DMS 273 (cell line): ENCODE data around the gene ECSIT.
"Not testable (repeated sequence)": the region's sequence is repeated elsewhere in the genome, so short reads cannot be mapped to it uniquely, and the experiment has no call there.

ENCODE experiments used
- DNase-seq: peaks from one replicate; lab custom pipeline; 2025; ENCODE audit not compliant: unreplicated experiment; lab: John Stamatoyannopoulos, UW

ECSIT gene

DNA sequence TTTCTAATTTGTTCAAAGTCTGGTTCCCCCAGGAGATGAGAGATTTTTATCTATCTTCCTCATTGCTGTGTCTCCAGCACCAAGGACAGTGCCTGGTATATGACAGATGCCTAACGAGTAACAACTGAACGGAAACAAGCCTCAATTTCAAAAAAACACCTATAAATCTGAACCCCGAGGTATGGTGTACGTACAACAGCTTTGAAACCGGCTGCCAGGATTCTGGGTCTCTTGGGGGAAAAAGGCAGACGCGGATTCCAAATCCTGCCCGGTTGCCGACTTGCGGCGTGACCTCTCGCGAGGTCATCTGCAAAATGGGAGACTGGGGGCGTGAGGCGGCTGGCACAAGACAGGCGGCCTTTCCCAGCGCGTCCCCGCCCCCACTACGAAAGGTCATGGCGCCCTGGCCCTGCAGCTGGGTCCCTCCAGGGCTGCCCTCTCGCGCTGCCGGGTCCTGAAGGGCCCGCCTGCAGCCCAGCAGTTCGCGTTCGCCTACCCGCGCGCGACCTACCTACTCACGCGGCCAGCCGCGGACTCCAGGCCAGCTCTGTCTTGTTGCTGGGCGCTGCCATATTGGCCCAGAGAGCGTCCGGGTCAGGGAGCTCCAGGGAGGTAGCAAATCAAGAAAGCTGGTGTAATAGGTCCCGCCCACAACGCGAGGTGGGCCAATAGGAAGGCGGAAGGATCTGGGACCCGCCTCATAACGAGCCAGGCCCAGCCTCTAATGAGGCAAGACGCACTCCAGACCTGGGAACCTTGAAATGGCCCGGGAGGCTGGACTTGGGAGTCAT is at the start of gene ECSIT:
Gene ECSIT, minus strand, starts transcription at position 584 of the 791 bp plus-strand sequence. CDS start 9,964 bp downstream, outside the sequence.
- DNase-seq = peak; percentile 99

GRCh38 chr19:11577451-11578257 is 48.7 kb upstream of the ECSIT start, which contains the start of gene ACP5:
Gene ACP5, minus strand, starts transcription at chr19:11577645. Its CDS starts 328 bp downstream, at chr19:11577317.
- no peak for DNase-seq

DNA sequence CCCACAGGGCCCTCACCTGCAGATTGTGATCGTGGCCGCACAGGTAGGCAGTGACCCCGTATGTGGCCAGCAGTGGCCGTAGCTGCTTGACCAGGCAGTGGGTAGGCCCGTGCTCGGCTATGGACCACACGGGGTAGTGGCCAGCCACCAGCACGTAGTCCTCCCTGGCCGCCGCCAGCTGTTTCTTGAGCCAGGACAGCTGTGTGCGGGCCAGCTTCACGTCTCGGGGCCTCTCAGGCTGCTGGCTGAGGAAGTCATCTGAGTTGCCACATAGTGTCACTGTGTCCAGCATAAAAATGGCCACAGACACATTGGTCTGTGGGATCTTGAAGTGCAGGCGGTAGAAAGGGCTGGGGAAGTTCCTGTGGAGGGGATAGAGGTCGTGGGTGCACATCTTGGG is 47.3 kb upstream of the ECSIT start:
- no peak for DNase-seq

GRCh38 chr19:11574689-11575088 is 45.8 kb upstream of the ECSIT start:
- no peak for DNase-seq

DNA sequence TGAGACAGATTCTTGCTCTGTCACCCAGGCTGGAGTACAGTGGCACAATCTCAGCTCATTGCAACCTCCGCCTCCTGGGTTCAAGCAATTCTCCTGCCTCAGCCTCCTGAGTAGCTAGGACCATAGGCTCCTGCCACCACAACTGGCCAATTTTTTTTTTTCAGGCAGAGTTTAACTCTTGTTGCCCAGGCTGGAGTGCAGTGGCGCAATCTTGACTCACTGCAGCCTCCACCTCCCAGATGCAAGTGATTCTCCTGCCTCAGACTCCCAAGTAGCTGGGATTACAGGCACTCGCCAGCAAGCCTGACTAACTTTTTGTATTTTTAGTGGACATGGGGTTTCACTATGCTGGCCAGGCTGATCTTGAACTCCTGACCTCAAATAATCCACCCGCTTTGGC is 44.8 kb upstream of the ECSIT start:
- DNase-seq = not testable (repeated sequence)

DNA sequence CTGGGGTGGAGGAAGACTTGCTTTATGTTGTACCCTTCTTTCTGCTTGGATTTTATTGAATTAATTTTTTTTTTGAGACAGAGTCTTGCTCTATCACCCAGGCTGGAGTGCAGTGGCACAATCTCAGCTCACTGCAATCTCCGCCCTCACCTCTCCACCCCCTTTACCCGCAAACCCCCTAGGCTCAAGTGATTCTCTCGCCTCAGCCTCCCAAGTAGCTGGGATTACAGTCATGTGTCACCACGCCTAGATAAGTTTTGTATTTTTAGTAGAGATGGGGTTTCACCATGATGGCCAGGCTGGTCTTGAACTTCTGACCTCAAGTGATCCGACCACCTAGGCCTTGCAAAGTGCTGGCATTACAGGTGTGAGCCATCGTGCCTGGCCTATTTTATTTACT is 44.4 kb upstream of the ECSIT start:
- not testable (repeated sequence) for DNase-seq

- DNase-seq = peak; percentile 61
Measured at GRCh38 chr19:11570039-11570462, 41.1 kb upstream of the ECSIT start.

- no peak for DNase-seq
Measured at GRCh38 chr19:11566164-11566563, 37.2 kb upstream of the ECSIT start.

DNA sequence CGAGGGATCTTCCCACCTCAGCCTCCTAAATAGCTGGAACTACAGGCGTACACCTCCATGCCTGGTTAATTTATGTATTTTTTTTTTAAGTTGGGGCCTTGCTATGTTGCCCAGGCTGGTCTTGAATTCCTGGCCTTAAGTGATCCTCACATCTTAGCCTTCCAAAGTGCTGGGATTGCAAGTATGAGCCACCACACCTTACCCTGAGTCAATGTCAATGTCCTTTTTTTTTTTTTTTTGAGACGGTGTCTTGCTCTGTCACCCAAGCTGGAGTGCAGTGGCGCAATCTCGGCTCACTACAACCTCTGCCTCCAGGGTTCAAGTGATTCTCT is 36.7 kb upstream of the ECSIT start:
- DNase-seq = not testable (repeated sequence)

DNA sequence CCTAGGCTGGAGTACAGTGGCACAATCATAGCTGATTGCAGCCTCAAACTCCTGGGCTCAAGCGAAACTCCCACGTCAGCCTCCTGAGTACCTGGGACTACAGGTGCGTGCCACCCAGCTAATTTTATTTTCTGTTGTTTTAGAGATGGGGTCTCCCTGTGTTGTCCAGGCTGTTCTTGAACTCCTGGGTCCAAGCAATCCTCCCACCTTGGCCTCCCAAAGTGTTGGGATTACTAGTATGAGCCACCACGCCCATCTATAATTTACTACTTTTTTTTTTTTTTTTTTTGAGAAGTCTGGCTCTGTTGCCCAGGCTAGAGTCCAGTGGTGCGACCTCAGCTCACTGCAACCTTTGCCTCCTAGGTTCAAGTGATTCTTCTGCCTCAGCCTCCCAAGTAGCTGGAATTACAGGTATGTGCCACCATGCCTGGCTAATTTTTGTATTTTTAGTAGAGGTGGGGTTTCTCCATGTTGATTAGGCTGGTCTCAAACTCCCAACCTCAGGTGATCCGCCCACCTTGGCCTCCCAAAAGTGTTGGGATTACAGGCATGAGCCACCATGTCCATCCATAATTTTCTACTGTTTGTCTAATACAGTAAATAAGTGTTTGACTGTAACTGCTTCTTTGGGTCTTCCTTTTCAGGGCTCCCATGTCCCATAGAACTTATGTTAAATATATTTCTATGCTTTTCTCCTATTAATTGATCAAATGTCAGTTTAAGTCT is 35.3 kb upstream of the ECSIT start:
- not testable (repeated sequence) for DNase-seq

GRCh38 chr19:11563532-11563931 is 34.6 kb upstream of the ECSIT start:
- DNase-seq = no peak

- DNase-seq = peak; percentile 90
Measured at GRCh38 chr19:11560404-11561051, 31.6 kb upstream of the ECSIT start.

GRCh38 chr19:11558881-11559828 is 30.2 kb upstream of the ECSIT start, which contains the start of gene ELOF1:
Gene ELOF1, minus strand, starts transcription at chr19:11559230. Its CDS starts 4,883 bp downstream, at chr19:11554347.
- peak; percentile 99 for DNase-seq

GRCh38 chr19:11556634-11557420 is 27.9 kb upstream of the ECSIT start:
- no peak for DNase-seq

- no peak for DNase-seq
Measured at GRCh38 chr19:11555246-11555645, 26.3 kb upstream of the ECSIT start.

- no peak for DNase-seq
Measured at GRCh38 chr19:11554160-11554559, 25.2 kb upstream of the ECSIT start.

- no peak for DNase-seq
Measured at GRCh38 chr19:11552666-11553372, 23.9 kb upstream of the ECSIT start.

- DNase-seq = peak; percentile 76
Measured at GRCh38 chr19:11551603-11552235, 22.8 kb upstream of the ECSIT start.
